ENCODE measurements around the gene UFSP2.

Gene UFSP2

GRCh38 chr4:185421366-185422124 lies 4.2 kb downstream of the UFSP2 start:
- H3K36me3 ChIP-seq (ENCODE audit: control insufficient read depth, insufficient read depth, low read length): peaks cover 6% of the 10 kb centered on the region
- no peaks in the 10 kb centered on the region for H3K27me3 ChIP-seq (ENCODE audit: control insufficient read depth, insufficient read depth, low read length)
- no peak overlapping the region for H3K4me3 ChIP-seq (ENCODE audit: low read depth, low read length)
- no peaks in the 10 kb centered on the region for H3K9me3 ChIP-seq (ENCODE audit: control insufficient read depth, insufficient read depth, low read length)
- H3K9ac ChIP-seq (ENCODE audit: low read depth, low read length): no peak overlapping the region
- peaks cover 3% of the 10 kb centered on the region for H3K4me1 ChIP-seq (ENCODE audit: control insufficient read depth, insufficient read depth, low read length)

- no peaks in the 10 kb centered on the region for H3K9me3 ChIP-seq (ENCODE audit: control insufficient read depth, insufficient read depth, low read length)
- no peak overlapping the region for H3K9ac ChIP-seq (ENCODE audit: low read depth, low read length)
- no peak overlapping the region for H3K4me3 ChIP-seq (ENCODE audit: low read depth, low read length)
- H3K4me1 ChIP-seq (ENCODE audit: control insufficient read depth, insufficient read depth, low read length): no peaks in the 10 kb centered on the region
- H3K27me3 ChIP-seq (ENCODE audit: control insufficient read depth, insufficient read depth, low read length): no peaks in the 10 kb centered on the region
- peaks cover 6% of the 10 kb centered on the region for H3K36me3 ChIP-seq (ENCODE audit: control insufficient read depth, insufficient read depth, low read length)
Observed at GRCh38 chr4:185416955-185417354, 8.8 kb downstream of the UFSP2 start.

- H3K36me3 ChIP-seq (ENCODE audit: control insufficient read depth, insufficient read depth, low read length): peaks cover 2% of the 10 kb centered on the region
- H3K4me3 ChIP-seq (ENCODE audit: low read depth, low read length): no peak overlapping the region
- peaks cover 4% of the 10 kb centered on the region for H3K9me3 ChIP-seq (ENCODE audit: control insufficient read depth, insufficient read depth, low read length)
- H3K4me1 ChIP-seq (ENCODE audit: control insufficient read depth, insufficient read depth, low read length): no peaks in the 10 kb centered on the region
- no peak overlapping the region for H3K9ac ChIP-seq (ENCODE audit: low read depth, low read length)
- no peaks in the 10 kb centered on the region for H3K27me3 ChIP-seq (ENCODE audit: control insufficient read depth, insufficient read depth, low read length)
Observed at GRCh38 chr4:185412412-185412811, 13.4 kb downstream of the UFSP2 start.

GRCh38 chr4:185411849-185412248 lies 13.9 kb downstream of the UFSP2 start:
- no peaks in the 10 kb centered on the region for H3K27me3 ChIP-seq (ENCODE audit: control insufficient read depth, insufficient read depth, low read length)
- H3K4me1 ChIP-seq (ENCODE audit: control insufficient read depth, insufficient read depth, low read length): no peaks in the 10 kb centered on the region
- H3K4me3 ChIP-seq (ENCODE audit: low read depth, low read length): no peak overlapping the region
- H3K9me3 ChIP-seq (ENCODE audit: control insufficient read depth, insufficient read depth, low read length): peaks cover 4% of the 10 kb centered on the region
- no peak overlapping the region for H3K9ac ChIP-seq (ENCODE audit: low read depth, low read length)
- H3K36me3 ChIP-seq (ENCODE audit: control insufficient read depth, insufficient read depth, low read length): no peaks in the 10 kb centered on the region

- Histone ChIP-seq H3K27me3 (ENCODE audit: control insufficient read depth, insufficient read depth, low read length) (no peaks in the 10 kb centered on the region), H3K4me3 (ENCODE audit: low read depth, low read length) (no peak overlapping the region), H3K4me1 (ENCODE audit: control insufficient read depth, insufficient read depth, low read length) (no peaks in the 10 kb centered on the region), H3K9me3 (ENCODE audit: control insufficient read depth, insufficient read depth, low read length) (peaks cover 4% of the 10 kb centered on the region), H3K9ac (ENCODE audit: low read depth, low read length) (no peak overlapping the region), H3K36me3 (ENCODE audit: control insufficient read depth, insufficient read depth, low read length) (no peaks in the 10 kb centered on the region)
Observed at GRCh38 chr4:185408432-185408831, 17.3 kb downstream of the UFSP2 start.

- Histone ChIP-seq H3K9me3 (ENCODE audit: control insufficient read depth, insufficient read depth, low read length) (peaks cover 4% of the 10 kb centered on the region), H3K27me3 (ENCODE audit: control insufficient read depth, insufficient read depth, low read length) (no peaks in the 10 kb centered on the region), H3K4me1 (ENCODE audit: control insufficient read depth, insufficient read depth, low read length) (no peaks in the 10 kb centered on the region), H3K4me3 (ENCODE audit: low read depth, low read length) (no peak overlapping the region), H3K9ac (ENCODE audit: low read depth, low read length) (no peak overlapping the region), H3K36me3 (ENCODE audit: control insufficient read depth, insufficient read depth, low read length) (no peaks in the 10 kb centered on the region)
Observed at GRCh38 chr4:185405296-185405999, 20.3 kb downstream of the UFSP2 start.

- Histone ChIP-seq H3K9ac (ENCODE audit: low read depth, low read length) (no peak overlapping the region), H3K27me3 (ENCODE audit: control insufficient read depth, insufficient read depth, low read length) (no peaks in the 10 kb centered on the region), H3K9me3 (ENCODE audit: control insufficient read depth, insufficient read depth, low read length) (no peaks in the 10 kb centered on the region), H3K4me1 (ENCODE audit: control insufficient read depth, insufficient read depth, low read length) (no peaks in the 10 kb centered on the region), H3K36me3 (ENCODE audit: control insufficient read depth, insufficient read depth, low read length) (peaks cover 3% of the 10 kb centered on the region), H3K4me3 (ENCODE audit: low read depth, low read length) (no peak overlapping the region)
Observed at GRCh38 chr4:185404031-185404430, 21.7 kb downstream of the UFSP2 start.

GRCh38 chr4:185399466-185399865 lies 26.3 kb downstream of the UFSP2 start:
- peaks cover 3% of the 10 kb centered on the region for H3K36me3 ChIP-seq (ENCODE audit: control insufficient read depth, insufficient read depth, low read length)
- H3K4me3 ChIP-seq (ENCODE audit: low read depth, low read length): no peak overlapping the region
- H3K9ac ChIP-seq (ENCODE audit: low read depth, low read length): no peak overlapping the region
- no peaks in the 10 kb centered on the region for H3K27me3 ChIP-seq (ENCODE audit: control insufficient read depth, insufficient read depth, low read length)
- no peaks in the 10 kb centered on the region for H3K9me3 ChIP-seq (ENCODE audit: control insufficient read depth, insufficient read depth, low read length)
- peaks cover 6% of the 10 kb centered on the region for H3K4me1 ChIP-seq (ENCODE audit: control insufficient read depth, insufficient read depth, low read length)

GRCh38 chr4:185398618-185399017 lies 27.1 kb downstream of the UFSP2 start:
- Histone ChIP-seq H3K9me3 (ENCODE audit: control insufficient read depth, insufficient read depth, low read length) (no peaks in the 10 kb centered on the region), H3K9ac (ENCODE audit: low read depth, low read length) (no peak overlapping the region), H3K4me3 (ENCODE audit: low read depth, low read length) (no peak overlapping the region)

GRCh38 chr4:185396724-185397385 lies 28.9 kb downstream of the UFSP2 start, which contains the start of gene ANKRD37:
ANKRD37 (plus strand) TSS chr4:185396841; CDS start chr4:185396924, 83 bp downstream.
- peaks cover 6% of the 10 kb centered on the region for H3K4me1 ChIP-seq (ENCODE audit: control insufficient read depth, insufficient read depth, low read length)
- peaks cover 3% of the 10 kb centered on the region for H3K36me3 ChIP-seq (ENCODE audit: control insufficient read depth, insufficient read depth, low read length)
- H3K4me3 ChIP-seq (ENCODE audit: low read depth, low read length): peak within 1 kb of the TSS; percentile 82
- no peaks in the 10 kb centered on the region for H3K27me3 ChIP-seq (ENCODE audit: control insufficient read depth, insufficient read depth, low read length)
- no peaks in the 10 kb centered on the region for H3K9me3 ChIP-seq (ENCODE audit: control insufficient read depth, insufficient read depth, low read length)
- H3K9ac ChIP-seq (ENCODE audit: low read depth, low read length): no peak within 1 kb of the TSS

More at GRCh38 chr4:185398618-185399017, 27.1 kb downstream of the UFSP2 start:
- peaks cover 3% of the 10 kb centered on the region for H3K36me3 ChIP-seq (ENCODE audit: control insufficient read depth, insufficient read depth, low read length)
- peaks cover 6% of the 10 kb centered on the region for H3K4me1 ChIP-seq (ENCODE audit: control insufficient read depth, insufficient read depth, low read length)
- no peaks in the 10 kb centered on the region for H3K27me3 ChIP-seq (ENCODE audit: control insufficient read depth, insufficient read depth, low read length)

GRCh38 chr4:185395956-185396723 lies 29.6 kb downstream of the UFSP2 start:
- Histone ChIP-seq H3K36me3 (ENCODE audit: control insufficient read depth, insufficient read depth, low read length) (peaks cover 3% of the 10 kb centered on the region), H3K4me1 (ENCODE audit: control insufficient read depth, insufficient read depth, low read length) (peaks cover 6% of the 10 kb centered on the region), H3K9me3 (ENCODE audit: control insufficient read depth, insufficient read depth, low read length) (no peaks in the 10 kb centered on the region), H3K9ac (ENCODE audit: low read depth, low read length) (no peak overlapping the region), H3K4me3 (ENCODE audit: low read depth, low read length) (peak overlapping the region; percentile 82), H3K27me3 (ENCODE audit: control insufficient read depth, insufficient read depth, low read length) (no peaks in the 10 kb centered on the region)
